Right cardiac atrium (tissue), 5 donors: ENCODE measurements around the gene RBM7. TPM values are rescaled to one million over a fixed set of nuclear protein-coding genes. Genes with fewer than 3 reads are reported as not detected.

ENCODE experiments used
- ATAC-seq, 2 donors: fragments of 200-7000 bp; cut with Tn5 transposase; one replicate each; pipeline versions ENCODE4 v1.8.0 to v1.9.1; 2020; ENCODE audit warnings: moderate library complexity in 2 of 2, mild to moderate bottlenecking in 1 of 2
- DNase-seq, 3 donors: peaks; one replicate each; pipeline ENCODE4 v3.0.0-alpha.2; 2020
- H3K27ac ChIP-seq: one replicate; pipeline ENCODE4 v1.5.1; 2013; ENCODE audit warnings: mild to moderate bottlenecking, low read length, control low read depth, moderate library complexity
- H3K27me3 ChIP-seq: one replicate; pipeline ENCODE4 v1.6.1; 2013; ENCODE audit not compliant: control insufficient read depth, insufficient read depth
- H3K4me1 ChIP-seq: one replicate; pipeline ENCODE4 v1.6.1; 2013; ENCODE audit warnings: low read length; ENCODE audit not compliant: control insufficient read depth, insufficient read depth
- H3K4me3 ChIP-seq: one replicate; pipeline ENCODE4 v1.5.1; 2013; ENCODE audit warnings: low read length, control low read depth
- H3K9me3 ChIP-seq: one replicate; pipeline ENCODE4 v1.6.1; 2013; ENCODE audit warnings: low read length; ENCODE audit not compliant: control insufficient read depth
- WGBS: extraction: QIAGEN DNeasy Blood & Tissue Kit; methylation state at CpG from one replicate; pipeline ENCODE4 v1.1.7; 2013; 5-methylcytosine and 5-hydroxymethylcytosine counted together
- intact Hi-C, 4 donors: fragments of 100-400 bp; cut with DNase I; formaldehyde crosslinking; loops; one replicate each; pipeline versions ENCODE4 v1.11.0 to v1.14.0; 2022 to 2023
- polyA plus RNA-seq: library from polyadenylated mRNA; stranded (reverse); fragments of 200-250 nt; gene quantifications from one replicate; pipeline ENCODE4 v1.2.3, GENCODE V29; 2013
- total RNA-seq, 4 donors: library from RNA; stranded (reverse); fragmentation: NEBNext Ultra II Directional; extraction: Animal tissue kit (Norgen Biotek cat#: 25700); gene quantifications; one replicate each; pipeline ENCODE4 v1.2.1, GENCODE V29; 2021
- donor health status: healthy with polysubstance abuse.
- donor health status: DM: no; HTN: yes; CAD: no.
- donor health status: DM: no; HTN: no; CAD: no.
- donor health status: DM: no; HTN: yes; CAD: no; lungs with severe emphysema.
- donor health status: DM: yes; HTN: yes; CAD: no.

RBM7 gene
- total and polyA plus RNA-seq, 5 donors = 7.9 to 24.5 (median 22.1) TPM

DNA sequence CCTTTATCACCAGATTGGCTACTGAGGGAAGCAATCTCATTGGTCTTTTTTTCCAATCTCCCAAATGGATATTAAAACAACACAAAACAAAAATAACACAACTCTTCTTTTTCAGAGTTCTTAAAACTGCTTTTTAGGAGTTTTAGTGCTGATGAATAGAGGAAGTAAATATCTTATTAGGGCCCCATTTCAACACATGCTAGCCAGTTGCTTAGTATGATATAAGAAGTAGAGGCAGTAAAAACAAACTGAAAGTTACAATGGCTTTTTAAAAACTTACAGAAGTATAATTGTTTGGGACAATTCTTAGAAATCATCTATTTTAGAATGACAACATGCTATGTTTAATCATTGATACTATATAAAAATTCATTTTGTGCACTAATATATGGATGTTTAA lies 3.5 kb upstream of the RBM7 start:
- DNase-seq (no peak), ATAC-seq (no peak)
- no peaks in the 10 kb centered on the region for H3K27me3 ChIP-seq
- no peaks in the 10 kb centered on the region for H3K4me1 ChIP-seq
- intact Hi-C loops = no loop called here
- no peak overlapping the region for H3K27ac ChIP-seq
- H3K4me3 ChIP-seq = no peak overlapping the region
- no peaks in the 10 kb centered on the region for H3K9me3 ChIP-seq

GRCh38 chr11:114397349-114397982 lies 3.0 kb upstream of the RBM7 start:
- Histone ChIP-seq H3K4me1 (no peaks in the 10 kb centered on the region), H3K27ac (no peak overlapping the region), H3K4me3 (no peak overlapping the region), H3K9me3 (no peaks in the 10 kb centered on the region), H3K27me3 (no peaks in the 10 kb centered on the region)
- no peak for DNase-seq
- WGBS = 55% methylated on average over 2 of the region's 2 CpGs
- intact Hi-C loops = no loop called here
- no peak for ATAC-seq

- DNase-seq (no peak), ATAC-seq (no peak)
- H3K4me1 ChIP-seq = no peaks in the 10 kb centered on the region
- H3K9me3 ChIP-seq = no peaks in the 10 kb centered on the region
- 78% methylated on average over 4 of the region's 4 CpGs for WGBS
- H3K27me3 ChIP-seq = no peaks in the 10 kb centered on the region
- intact Hi-C loops = no loop called here
- no peak overlapping the region for H3K27ac ChIP-seq
- peak overlapping the region; percentile 26 for H3K4me3 ChIP-seq
Observed at GRCh38 chr11:114398303-114398920, 2.1 kb upstream of the RBM7 start.

- no peaks in the 10 kb centered on the region for H3K4me1 ChIP-seq
- H3K27ac ChIP-seq = peak overlapping the region; percentile 96
- no peaks in the 10 kb centered on the region for H3K9me3 ChIP-seq
- peak; percentile 63 to 68 for ATAC-seq
- H3K4me3 ChIP-seq = peak overlapping the region; percentile 98
- WGBS = 5% methylated on average over 29 of the region's 29 CpGs
- DNase-seq = peak in 1 of 3 donors; percentile 86
- intact Hi-C loops = loop anchor here in 1 of 4 donors (5.0 kb wide), 1 partner anchor 38 kb away; the partner anchor contains the start of gene REXO2
- H3K27me3 ChIP-seq = no peaks in the 10 kb centered on the region
Observed at GRCh38 chr11:114399490-114400215, 813 bp upstream of the RBM7 start.

DNA sequence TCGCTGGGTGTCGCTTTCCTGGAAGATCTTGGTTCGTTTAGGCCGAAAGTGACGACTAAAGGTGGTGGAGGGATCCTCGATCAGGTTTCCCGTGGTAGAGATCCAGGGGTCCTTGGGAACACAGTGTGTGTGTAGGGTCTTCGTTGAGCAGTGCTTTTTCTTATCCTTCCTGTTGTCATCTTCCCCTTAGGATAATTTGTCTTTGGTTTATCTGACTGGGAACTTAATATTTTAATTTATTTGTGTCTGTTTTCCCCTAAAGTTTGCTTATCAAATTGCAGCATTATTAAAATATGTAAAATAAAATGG lies 403 bp downstream of the RBM7 start:
- Histone ChIP-seq H3K4me3 (peak overlapping the region; percentile 98), H3K9me3 (no peaks in the 10 kb centered on the region), H3K27me3 (no peaks in the 10 kb centered on the region), H3K4me1 (peaks cover 1% of the 10 kb centered on the region), H3K27ac (peak overlapping the region; percentile 96)
- DNase-seq = no peak
- intact Hi-C loops = loop anchor here in 1 of 4 donors (5.0 kb wide), 1 partner anchor 36 kb away; the partner anchor contains the start of gene REXO2
- 0% methylated on average over 8 of the region's 8 CpGs for WGBS
- ATAC-seq = no peak

DNA sequence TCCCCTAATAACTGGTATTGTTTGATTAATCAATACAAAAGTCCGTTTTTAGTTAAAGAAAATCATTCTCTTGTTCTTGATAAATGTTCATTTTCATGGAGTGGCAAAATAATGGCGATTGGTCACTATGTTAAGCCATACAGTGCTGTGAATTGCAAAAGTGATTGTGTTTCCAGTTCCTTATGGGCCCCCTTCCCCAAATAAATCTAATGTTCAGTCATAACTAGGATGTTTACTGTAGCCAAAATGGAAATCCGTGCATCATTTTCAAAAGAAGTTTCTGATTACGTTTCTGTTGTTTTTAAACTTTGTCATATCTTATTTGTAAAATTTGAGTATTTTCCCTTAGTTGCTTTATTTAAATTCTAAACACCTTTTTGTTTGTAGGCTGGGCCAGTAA lies 845 bp downstream of the RBM7 start:
- H3K27ac ChIP-seq = no peak overlapping the region
- 2% methylated on average over 4 of the region's 4 CpGs for WGBS
- ATAC-seq = no peak
- peaks cover 1% of the 10 kb centered on the region for H3K4me1 ChIP-seq
- H3K4me3 ChIP-seq = peak overlapping the region; percentile 98
- no peaks in the 10 kb centered on the region for H3K27me3 ChIP-seq
- DNase-seq = no peak
- intact Hi-C loops = loop anchor here in 1 of 4 donors (5.0 kb wide), 1 partner anchor 36 kb away; the partner anchor contains the start of gene REXO2
- H3K9me3 ChIP-seq = no peaks in the 10 kb centered on the region

GRCh38 chr11:114412946-114413345 lies 12.5 kb downstream of the RBM7 start:
- WGBS = 96% methylated on average over 4 of the region's 4 CpGs
- intact Hi-C loops = no loop called here

GRCh38 chr11:114413958-114414357 lies 13.5 kb downstream of the RBM7 start:
- no peaks in the 10 kb centered on the region for H3K9me3 ChIP-seq
- intact Hi-C loops = no loop called here
- H3K27ac ChIP-seq = no peak overlapping the region
- WGBS = 92% methylated on average over 10 of the region's 10 CpGs
- no peak overlapping the region for H3K4me3 ChIP-seq
- H3K4me1 ChIP-seq = peaks cover 4% of the 10 kb centered on the region
- no peak for ATAC-seq
- DNase-seq = no peak
- H3K27me3 ChIP-seq = no peaks in the 10 kb centered on the region

More at GRCh38 chr11:114412946-114413345, 12.5 kb downstream of the RBM7 start:
- Histone ChIP-seq H3K4me1 (peaks cover 4% of the 10 kb centered on the region), H3K27ac (no peak overlapping the region), H3K9me3 (no peaks in the 10 kb centered on the region), H3K27me3 (no peaks in the 10 kb centered on the region), H3K4me3 (no peak overlapping the region)
- DNase-seq (no peak), ATAC-seq (no peak)

- Histone ChIP-seq H3K9me3 (no peaks in the 10 kb centered on the region), H3K4me1 (peaks cover 4% of the 10 kb centered on the region), H3K27ac (no peak overlapping the region), H3K4me3 (no peak overlapping the region), H3K27me3 (no peaks in the 10 kb centered on the region)
- ATAC-seq (peak; percentile 50 to 75), DNase-seq (no peak)
- intact Hi-C loops = no loop called here
Observed at GRCh38 chr11:114416441-114416961, 16.0 kb downstream of the RBM7 start.

GRCh38 chr11:114426280-114426679 lies 25.8 kb downstream of the RBM7 start:
- peak in 1 of 3 donors; percentile 22 for DNase-seq

DNA sequence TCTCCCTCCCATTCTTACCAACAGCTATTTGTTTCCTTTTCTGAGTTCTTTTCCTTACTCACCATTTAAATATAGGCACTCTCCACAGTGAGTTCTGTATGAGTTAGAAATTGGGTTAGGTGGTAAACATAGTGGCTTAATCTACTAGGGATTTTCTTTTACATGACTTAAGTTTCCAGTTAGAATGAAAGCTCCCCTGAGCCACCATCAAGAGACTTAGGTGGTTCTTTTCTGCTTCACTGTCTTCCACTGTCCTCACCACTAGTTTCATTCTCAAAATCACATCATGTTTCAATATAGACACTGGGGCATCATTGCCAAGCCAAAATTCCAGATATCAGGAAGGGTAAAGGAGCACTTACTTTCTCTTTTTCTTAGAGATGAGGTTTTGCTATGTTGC lies 29.8 kb downstream of the RBM7 start:
- Histone ChIP-seq H3K9me3 (no peaks in the 10 kb centered on the region), H3K4me1 (no peaks in the 10 kb centered on the region), H3K27ac (no peak overlapping the region), H3K27me3 (no peaks in the 10 kb centered on the region), H3K4me3 (no peak overlapping the region)
- DNase-seq (no peak), ATAC-seq (no peak)
- intact Hi-C loops = no loop called here

More at GRCh38 chr11:114426280-114426679, 25.8 kb downstream of the RBM7 start:
- no peak overlapping the region for H3K4me3 ChIP-seq
- WGBS = 98% methylated on average over 4 of the region's 4 CpGs
- H3K27ac ChIP-seq = no peak overlapping the region
- no peaks in the 10 kb centered on the region for H3K27me3 ChIP-seq
- intact Hi-C loops = no loop called here
- H3K4me1 ChIP-seq = no peaks in the 10 kb centered on the region
- H3K9me3 ChIP-seq = no peaks in the 10 kb centered on the region
- peak in 1 of 2 donors; percentile 25 for ATAC-seq
